NCI-H446 treated with DMSO at 0.1 percent for 48 hours (cell line): Measurements from ENCODE around the gene COL27A1.

Source experiments
- DNase-seq: peaks from one replicate; lab custom pipeline; 2025; lab: John Stamatoyannopoulos, UW

The COL27A1 gene

GRCh38 chr9:114272739-114273431 lies 117.5 kb downstream of the COL27A1 start:
- DNase-seq = peak; percentile 15

GRCh38 chr9:114273461-114273881 lies 118.1 kb downstream of the COL27A1 start:
- DNase-seq = no peak

GRCh38 chr9:114274217-114274616 lies 118.9 kb downstream of the COL27A1 start:
- DNase-seq = no peak

- DNase-seq = peak; percentile 15
Observed at GRCh38 chr9:114275246-114276004, 120.1 kb downstream of the COL27A1 start.

GRCh38 chr9:114276908-114277821 lies 121.8 kb downstream of the COL27A1 start:
- no peak for DNase-seq

GRCh38 chr9:114278356-114278755 lies 123.0 kb downstream of the COL27A1 start:
- DNase-seq = no peak

- no peak for DNase-seq
Observed at GRCh38 chr9:114278881-114279570, 123.7 kb downstream of the COL27A1 start.

GRCh38 chr9:114279693-114280092 lies 124.4 kb downstream of the COL27A1 start:
- no peak for DNase-seq

GRCh38 chr9:114280636-114281472 lies 125.5 kb downstream of the COL27A1 start:
- DNase-seq = no peak

GRCh38 chr9:114281473-114282103 lies 126.3 kb downstream of the COL27A1 start:
- no peak for DNase-seq

GRCh38 chr9:114282104-114282485 lies 126.8 kb downstream of the COL27A1 start:
- DNase-seq = no peak

- DNase-seq = no peak
Observed at GRCh38 chr9:114282507-114282906, 127.2 kb downstream of the COL27A1 start.

GRCh38 chr9:114282926-114283325 lies 127.6 kb downstream of the COL27A1 start:
- no peak for DNase-seq

- no peak for DNase-seq
Observed at GRCh38 chr9:114283551-114284111, 128.3 kb downstream of the COL27A1 start.

- no peak for DNase-seq
Observed at GRCh38 chr9:114284316-114285060, 129.2 kb downstream of the COL27A1 start.

GRCh38 chr9:114285166-114285867 lies 130.0 kb downstream of the COL27A1 start:
- DNase-seq = no peak

GRCh38 chr9:114286146-114286679 lies 130.9 kb downstream of the COL27A1 start:
- DNase-seq = no peak

GRCh38 chr9:114287001-114287762 lies 131.8 kb downstream of the COL27A1 start:
- no peak for DNase-seq
